ENCODE data around the gene VEPH1. TPM values are rescaled to one million over a fixed set of nuclear protein-coding genes. Genes with fewer than 3 reads are reported as not detected.

VEPH1 gene
- total RNA-seq, 4 donors from 2014 or later = 0.30 to 6.1 (median 0.76) TPM

DNA sequence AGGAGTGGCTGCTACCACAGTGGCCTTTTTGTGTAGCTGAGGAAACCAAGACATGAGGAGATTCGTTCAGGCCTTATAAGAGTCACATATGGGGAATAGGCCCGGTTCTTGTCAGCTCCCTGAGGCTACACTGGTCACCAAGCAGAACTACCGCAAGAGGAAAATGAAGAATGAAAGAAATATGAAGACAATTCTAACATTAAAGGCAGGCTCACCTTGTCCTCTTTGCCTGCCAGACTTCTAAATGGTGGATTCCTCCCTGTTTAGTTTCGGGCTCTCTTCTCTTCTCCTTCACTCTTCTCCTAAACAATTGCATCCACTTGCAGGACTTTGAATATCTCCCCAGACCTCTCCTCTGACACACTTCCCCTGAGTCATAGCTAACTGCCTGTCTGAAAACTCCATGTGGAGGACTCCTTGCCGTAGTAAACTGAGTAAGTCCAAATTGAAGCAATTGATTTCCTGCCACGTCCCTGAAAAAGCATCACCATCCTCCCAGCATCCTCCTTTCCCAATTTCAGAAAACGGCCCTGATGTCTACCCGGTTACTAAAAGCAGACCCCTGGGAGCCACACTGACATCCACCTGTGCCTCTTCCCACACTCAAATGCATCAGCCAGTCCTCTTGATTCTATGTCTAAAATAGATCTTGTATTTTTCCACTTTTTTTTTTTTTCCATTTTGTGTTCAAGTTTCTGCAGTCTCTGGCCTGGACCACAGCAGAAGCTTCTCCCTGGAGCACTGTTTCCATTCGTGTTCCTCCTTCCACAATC, 30.3 kb upstream of the VEPH1 start:
- Histone ChIP-seq H3K4me1 (peaks cover 0 to 5% (median 0%) of the 10 kb centered on the region in 4 donors), H3K4me3 (no peak overlapping the region), H3K9me3 (no peaks in the 10 kb centered on the region), H3K27ac (peak overlapping the region in 2 of 4 donors; percentile 2 to 9), H3K36me3 (no peaks in the 10 kb centered on the region), H3K27me3 (no peaks in the 10 kb centered on the region)
- 66 to 69% methylated on average over 9 of the region's 9 CpGs for WGBS, 2 donors
- TF ChIP-seq, protein P1, sequence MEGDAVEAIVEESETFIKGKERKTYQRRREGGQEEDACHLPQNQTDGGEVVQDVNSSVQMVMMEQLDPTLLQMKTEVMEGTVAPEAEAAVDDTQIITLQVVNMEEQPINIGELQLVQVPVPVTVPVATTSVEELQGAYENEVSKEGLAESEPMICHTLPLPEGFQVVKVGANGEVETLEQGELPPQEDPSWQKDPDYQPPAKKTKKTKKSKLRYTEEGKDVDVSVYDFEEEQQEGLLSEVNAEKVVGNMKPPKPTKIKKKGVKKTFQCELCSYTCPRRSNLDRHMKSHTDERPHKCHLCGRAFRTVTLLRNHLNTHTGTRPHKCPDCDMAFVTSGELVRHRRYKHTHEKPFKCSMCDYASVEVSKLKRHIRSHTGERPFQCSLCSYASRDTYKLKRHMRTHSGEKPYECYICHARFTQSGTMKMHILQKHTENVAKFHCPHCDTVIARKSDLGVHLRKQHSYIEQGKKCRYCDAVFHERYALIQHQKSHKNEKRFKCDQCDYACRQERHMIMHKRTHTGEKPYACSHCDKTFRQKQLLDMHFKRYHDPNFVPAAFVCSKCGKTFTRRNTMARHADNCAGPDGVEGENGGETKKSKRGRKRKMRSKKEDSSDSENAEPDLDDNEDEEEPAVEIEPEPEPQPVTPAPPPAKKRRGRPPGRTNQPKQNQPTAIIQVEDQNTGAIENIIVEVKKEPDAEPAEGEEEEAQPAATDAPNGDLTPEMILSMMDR (IDR thresholded peaks at IDR 0.05) = no peak
- TF ChIP-seq POLR2A (IDR thresholded peaks at IDR 0.05) (no peak), EP300 (IDR thresholded peaks at IDR 0.05) (no peak)
- DNase-seq (ENCODE audit: low spot score in 2 of 2) = no peak

DNA sequence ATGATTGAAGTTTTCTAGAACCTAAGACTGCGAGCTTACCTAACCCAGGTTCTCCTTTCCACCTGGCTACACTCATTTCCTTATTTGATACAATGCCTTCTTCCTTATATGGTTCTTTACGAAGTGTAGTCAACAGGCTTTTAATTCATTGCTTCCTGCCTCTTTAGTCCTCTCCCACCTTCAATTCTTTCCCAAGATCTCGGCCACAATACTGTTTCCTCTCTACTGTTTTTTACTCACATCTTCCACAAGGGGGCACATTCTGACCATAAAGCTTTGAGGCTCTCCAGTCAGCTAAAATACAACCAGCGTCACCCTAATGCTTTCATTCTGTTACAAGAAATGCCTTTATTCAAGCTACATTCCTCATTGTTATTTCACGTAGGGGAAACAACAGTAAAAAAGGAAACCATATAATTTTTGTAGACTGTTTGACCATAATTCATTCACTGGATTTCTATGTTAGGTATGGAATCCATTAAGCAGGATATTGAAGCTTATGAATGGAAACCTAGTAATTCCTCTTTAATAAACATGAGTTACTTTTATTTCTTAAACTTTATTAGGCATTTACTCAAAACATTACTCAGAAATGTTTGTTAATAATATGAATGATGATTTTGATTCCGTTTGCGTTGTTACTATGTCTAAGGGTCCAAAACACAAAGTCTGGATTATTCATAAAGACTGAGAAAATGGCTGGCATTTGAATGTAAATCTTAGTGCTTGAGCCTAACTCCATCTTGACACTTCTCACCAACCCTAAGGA, 29.5 kb upstream of the VEPH1 start:
- Histone ChIP-seq H3K27me3 (no peaks in the 10 kb centered on the region), H3K4me1 (peaks cover 0 to 5% (median 0%) of the 10 kb centered on the region in 4 donors), H3K36me3 (no peaks in the 10 kb centered on the region), H3K27ac (peak overlapping the region in 2 of 4 donors; percentile 2 to 9), H3K4me3 (no peak overlapping the region), H3K9me3 (no peaks in the 10 kb centered on the region)
- no peak for TF ChIP-seq POLR2A (IDR thresholded peaks at IDR 0.05)
- TF ChIP-seq, protein P1 (IDR thresholded peaks at IDR 0.05) = peak; percentile 51 to 82 (median 67)
- peak in 1 of 2 donors; percentile 44 for TF ChIP-seq EP300 (IDR thresholded peaks at IDR 0.05)
- 32 to 33% methylated on average over 7 of the region's 7 CpGs for WGBS, 2 donors
- peak in 1 of 2 donors; percentile 55 for DNase-seq (ENCODE audit: low spot score in 2 of 2)

DNA sequence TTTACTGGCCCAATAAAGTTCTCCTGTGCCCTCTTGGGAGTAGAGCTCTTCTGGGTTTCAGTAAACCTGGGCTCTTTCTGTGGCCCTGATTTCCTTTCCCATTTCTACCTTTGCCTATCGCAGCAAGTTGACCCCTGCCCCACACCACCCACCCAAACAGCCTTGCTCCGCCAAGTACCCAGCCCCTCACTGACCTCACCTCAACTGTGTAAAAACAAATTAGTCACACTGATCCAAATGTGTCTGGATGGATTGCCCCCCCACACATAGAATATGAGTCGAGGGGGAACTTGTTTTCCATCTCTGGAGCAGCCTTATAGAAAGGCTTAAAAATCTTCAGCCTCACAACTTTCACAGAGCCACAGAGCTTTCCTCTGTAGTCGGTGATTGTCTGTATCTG, 28.6 kb upstream of the VEPH1 start:
- Histone ChIP-seq H3K36me3 (no peaks in the 10 kb centered on the region), H3K27me3 (no peaks in the 10 kb centered on the region), H3K4me1 (peaks cover 0 to 5% (median 0%) of the 10 kb centered on the region in 4 donors), H3K27ac (no peak overlapping the region), H3K4me3 (no peak overlapping the region), H3K9me3 (no peaks in the 10 kb centered on the region)
- DNase-seq (ENCODE audit: low spot score in 2 of 2) = no peak
- 51 to 63% methylated on average over 4 of the region's 4 CpGs for WGBS, 2 donors
- TF ChIP-seq EP300 (IDR thresholded peaks at IDR 0.05) (no peak), POLR2A (IDR thresholded peaks at IDR 0.05) (no peak)
- TF ChIP-seq, protein P1 (IDR thresholded peaks at IDR 0.05) = no peak

DNA sequence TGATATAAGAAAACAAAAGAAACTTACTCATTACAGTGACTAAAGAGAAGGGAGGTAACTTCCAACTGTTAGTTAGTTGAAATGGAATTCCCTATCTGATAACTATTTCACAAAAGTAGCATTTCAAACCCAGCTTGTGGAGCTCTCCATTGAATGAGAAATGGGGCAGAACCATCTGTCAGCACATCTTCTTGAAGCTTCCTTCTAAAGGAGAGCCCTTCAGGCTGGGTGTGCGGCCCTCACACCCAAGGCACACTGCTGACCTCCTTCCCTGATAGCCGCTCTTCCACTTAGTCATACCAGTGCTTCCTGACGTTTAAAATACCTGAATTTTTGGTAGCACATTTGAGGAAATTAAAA, 28.1 kb upstream of the VEPH1 start:
- 89 to 90% methylated on average over 3 of the region's 3 CpGs for WGBS, 2 donors
- Histone ChIP-seq H3K9me3 (no peaks in the 10 kb centered on the region), H3K36me3 (no peaks in the 10 kb centered on the region), H3K4me3 (no peak overlapping the region), H3K27me3 (no peaks in the 10 kb centered on the region), H3K4me1 (peaks cover 0 to 5% (median 0%) of the 10 kb centered on the region in 4 donors), H3K27ac (no peak overlapping the region)
- TF ChIP-seq EP300 (IDR thresholded peaks at IDR 0.05) (no peak), POLR2A (IDR thresholded peaks at IDR 0.05) (no peak)
- TF ChIP-seq, protein P1 (IDR thresholded peaks at IDR 0.05) = no peak
- DNase-seq (ENCODE audit: low spot score in 2 of 2) = no peak

Data from tibial nerve (tissue), 4 donors.